T-cell (primary cell): Measurements from ENCODE around the gene DHX35. TPM values are rescaled to one million over a fixed set of nuclear protein-coding genes. Genes with fewer than 3 reads are reported as not detected.

Source experiments
- ATAC-seq, 4 experiments: fragments of 200-7000 bp in 3 of 4; fragments of 150-1000 bp in 1 of 4; cut with Tn5 transposase; replicated peaks in 1 of 4; 1 replicate in 3 of 4; 2 replicates in 1 of 4; pipeline ENCODE4 v1.10.0; 2021; ENCODE audit warnings: moderate library complexity in 3 of 4, mild to moderate bottlenecking in 2 of 4, moderate number of reproducible peaks in 1 of 4
- CTCF ChIA-PET, 2 donors: fragments of 300-600 bp; sonication (Branson Sonifier 250); formaldehyde crosslinking; loops; one replicate each; lab custom pipeline; 2022; ENCODE audit warnings: antibody characterized with exemption in 2 of 2; lab: Charles Lee
- POLR2A ChIA-PET, 2 donors: fragments of 300-600 bp; sonication (Branson Sonifier 250); formaldehyde crosslinking; loops; one replicate each; lab custom pipeline; 2022; ENCODE audit warnings: antibody characterized with exemption in 2 of 2; lab: Charles Lee
- DNase-seq, 35 experiments: peaks; one replicate each; pipeline versions ENCODE4 v3.0.0 to v3.0.0-alpha.2; 2013 to 2023
- H3K27ac ChIP-seq: one replicate; pipeline ENCODE4 v1.5.1; 2013; ENCODE audit warnings: low read length
- H3K27me3 ChIP-seq, 2 experiments: replicated peaks in 1 of 2; 1 replicate in 1 of 2; 2 replicates in 1 of 2; pipeline versions ENCODE4 v1.6.1 to v1.7.0; 2013; ENCODE audit warnings: low read length in 1 of 2, mixed read lengths in 1 of 2; ENCODE audit not compliant: control insufficient read depth in 2 of 2, insufficient read depth in 2 of 2; ENCODE audit errors: extremely low read depth in 1 of 2
- H3K36me3 ChIP-seq, 2 donors: 1 replicate in 1 of 2; 2 replicates in 1 of 2; pipeline versions ENCODE4 v1.6.1 to v1.7.0; 2013; ENCODE audit warnings: low read length in 1 of 2; ENCODE audit not compliant: control insufficient read depth in 2 of 2, insufficient read depth in 1 of 2; ENCODE audit errors: extremely low read depth in 1 of 2
- H3K4me1 ChIP-seq, 2 experiments: 1 replicate in 1 of 2; 2 replicates in 1 of 2; pipeline versions ENCODE4 v1.6.1 to v1.7.0; 2013; ENCODE audit warnings: low read length in 2 of 2, mixed read lengths in 1 of 2; ENCODE audit not compliant: insufficient read depth in 2 of 2, control insufficient read depth in 1 of 2; ENCODE audit errors: extremely low read depth in 1 of 2
- H3K4me3 ChIP-seq, 2 donors: 1 replicate in 1 of 2; 2 replicates in 1 of 2; pipeline versions ENCODE4 v1.5.1 to v1.7.0; 2013; ENCODE audit warnings: mild to moderate bottlenecking in 2 of 2, low read length in 1 of 2, moderate library complexity in 1 of 2; ENCODE audit not compliant: control insufficient read depth in 1 of 2; ENCODE audit errors: extremely low read depth in 1 of 2
- H3K9me3 ChIP-seq: 2 replicates; pipeline ENCODE4 v1.7.0; 2013
- H3K27ac Mint-ChIP-seq, 2 donors: one replicate each; pipeline ENCODE4 v1.8.0; 2020 to 2021; ENCODE audit warnings: mild to moderate bottlenecking in 2 of 2, mixed read lengths in 2 of 2
- H3K27me3 Mint-ChIP-seq, 2 donors: one replicate each; pipeline ENCODE4 v1.8.0; 2021 to 2022; ENCODE audit warnings: mixed read lengths in 2 of 2
- H3K36me3 Mint-ChIP-seq: one replicate; pipeline ENCODE4 v1.8.0; 2021; ENCODE audit warnings: mixed read lengths
- H3K4me1 Mint-ChIP-seq, 3 donors: one replicate each; pipeline ENCODE4 v1.8.0; 2020 to 2022; ENCODE audit warnings: mixed read lengths in 3 of 3, mild to moderate bottlenecking in 1 of 3
- H3K4me3 Mint-ChIP-seq, 3 donors: one replicate each; pipeline ENCODE4 v1.8.0; 2020 to 2022; ENCODE audit warnings: mild to moderate bottlenecking in 3 of 3, mixed read lengths in 3 of 3, moderate library complexity in 3 of 3
- H3K9me3 Mint-ChIP-seq, 3 donors: one replicate each; pipeline ENCODE4 v1.8.0; 2020 to 2022; ENCODE audit warnings: mixed read lengths in 3 of 3
- WGBS: methylation state at CpG from one replicate; pipeline ENCODE4 v1.1.5; 2013; ENCODE audit warnings: missing lambda C conversion rate; ENCODE audit not compliant: insufficient coverage; 5-methylcytosine and 5-hydroxymethylcytosine counted together
- total RNA-seq, 35 experiments: library from RNA in 6 of 35; stranded (reverse) in 6 of 35; fragments of 120-200 nt in 1 of 35; gene quantifications; one replicate each; pipeline versions ENCODE4 v1.2.1 to v1.2.4 and lab custom pipeline; 2013 to 2026

Gene DHX35
- total RNA-seq, 5 donors from 2014 or later (not counting 1 experiment from before 2014, with no cell fraction given): 8.6 to 11.5 (median 11.2) TPM

GRCh38 chr20:38965264-38965663 is 3.1 kb downstream of the DHX35 start:
- no peak overlapping the region for H3K27ac ChIP-seq
- H3K27me3 ChIP-seq: no peaks in the 10 kb centered on the region
- H3K4me3 ChIP-seq: no peak overlapping the region
- no peaks in the 10 kb centered on the region for H3K9me3 Mint-ChIP-seq
- peaks cover 27 to 36% (median 33%) of the 10 kb centered on the region in 3 donors for H3K4me1 Mint-ChIP-seq
- no peak for DNase-seq
- H3K9me3 ChIP-seq: no peaks in the 10 kb centered on the region
- peaks cover 11 to 25% of the 10 kb centered on the region in 2 donors for H3K36me3 ChIP-seq
- H3K27ac Mint-ChIP-seq: no peak overlapping the region
- no peak for ATAC-seq
- H3K4me1 ChIP-seq: peaks cover 12 to 15% of the 10 kb centered on the region in 2 experiments
- H3K27me3 Mint-ChIP-seq: no peaks in the 10 kb centered on the region
- H3K4me3 Mint-ChIP-seq: no peak overlapping the region
- CTCF ChIA-PET: no interaction called here
- H3K36me3 Mint-ChIP-seq: peaks cover 31% of the 10 kb centered on the region
- POLR2A ChIA-PET: interaction anchor here in 1 of 2 donors (0.5 kb wide), 1 partner anchor 157 kb away, joined by 3 read pairs; no protein-coding TSS in a partner anchor

GRCh38 chr20:38968090-38968489 is 5.9 kb downstream of the DHX35 start:
- CTCF ChIA-PET: no interaction called here
- H3K27ac Mint-ChIP-seq: no peak overlapping the region

GRCh38 chr20:38969708-38970107 is 7.6 kb downstream of the DHX35 start:
- Histone ChIP-seq H3K4me1 (no peaks in the 10 kb centered on the region), H3K27ac (no peak overlapping the region), H3K9me3 (no peaks in the 10 kb centered on the region), H3K36me3 (peaks cover 15 to 49% of the 10 kb centered on the region in 2 donors), H3K4me3 (no peak overlapping the region), H3K27me3 (no peaks in the 10 kb centered on the region)
- Mint-ChIP-seq H3K9me3 (no peaks in the 10 kb centered on the region), H3K4me3 (no peak overlapping the region), H3K27ac (no peak overlapping the region), H3K4me1 (peaks cover 10 to 14% (median 10%) of the 10 kb centered on the region in 3 donors), H3K27me3 (no peaks in the 10 kb centered on the region), H3K36me3 (peaks cover 60% of the 10 kb centered on the region)
- CTCF ChIA-PET: no interaction called here
- WGBS: 100% methylated on average over 3 of the region's 4 CpGs
- ATAC-seq (no peak), DNase-seq (no peak)
- POLR2A ChIA-PET: no interaction called here

More at GRCh38 chr20:38968090-38968489, 5.9 kb downstream of the DHX35 start:
- Histone ChIP-seq H3K27me3 (no peaks in the 10 kb centered on the region), H3K36me3 (peaks cover 15 to 36% of the 10 kb centered on the region in 2 donors), H3K4me1 (peaks cover 0 to 4% of the 10 kb centered on the region in 2 experiments), H3K27ac (no peak overlapping the region), H3K9me3 (no peaks in the 10 kb centered on the region), H3K4me3 (no peak overlapping the region)
- POLR2A ChIA-PET: interaction anchor here in 1 of 2 donors (0.7 to 0.8 kb wide), 2 partner anchors 29 to 418 kb away, joined by 3 read pairs; no protein-coding TSS in a partner anchor
- Mint-ChIP-seq H3K4me1 (peaks cover 16 to 25% (median 19%) of the 10 kb centered on the region in 3 donors), H3K9me3 (no peaks in the 10 kb centered on the region), H3K4me3 (no peak overlapping the region), H3K36me3 (peaks cover 50% of the 10 kb centered on the region), H3K27me3 (no peaks in the 10 kb centered on the region)
- 95% methylated on average over 5 of the region's 6 CpGs for WGBS
- DNase-seq (no peak), ATAC-seq (no peak)

GRCh38 chr20:38970302-38970701 is 8.2 kb downstream of the DHX35 start:
- CTCF ChIA-PET: no interaction called here

GRCh38 chr20:38973107-38973506 is 11.0 kb downstream of the DHX35 start:
- no peak overlapping the region for H3K27ac ChIP-seq
- Mint-ChIP-seq H3K9me3 (no peaks in the 10 kb centered on the region), H3K4me1 (peaks cover 0 to 9% (median 5%) of the 10 kb centered on the region in 3 donors), H3K4me3 (no peak overlapping the region), H3K27me3 (no peaks in the 10 kb centered on the region), H3K36me3 (peaks cover 42% of the 10 kb centered on the region), H3K27ac (no peak overlapping the region)
- H3K9me3 ChIP-seq: no peaks in the 10 kb centered on the region
- H3K4me3 ChIP-seq: no peak overlapping the region
- no peak for DNase-seq
- no peaks in the 10 kb centered on the region for H3K27me3 ChIP-seq
- CTCF ChIA-PET: interaction anchor here in 1 of 2 donors (0.6 kb wide), 1 partner anchor 9 kb away, joined by 3 read pairs; no protein-coding TSS in a partner anchor
- peaks cover 15 to 42% of the 10 kb centered on the region in 2 donors for H3K36me3 ChIP-seq
- POLR2A ChIA-PET: no interaction called here
- no peak for ATAC-seq
- H3K4me1 ChIP-seq: no peaks in the 10 kb centered on the region

More at GRCh38 chr20:38970302-38970701, 8.2 kb downstream of the DHX35 start:
- DNase-seq (no peak), ATAC-seq (no peak)
- no CpG with 5 or more reads among the region's 1 CpG for WGBS
- Histone ChIP-seq H3K36me3 (peaks cover 15 to 48% of the 10 kb centered on the region in 2 donors), H3K4me1 (no peaks in the 10 kb centered on the region), H3K4me3 (no peak overlapping the region), H3K27ac (no peak overlapping the region), H3K9me3 (no peaks in the 10 kb centered on the region), H3K27me3 (no peaks in the 10 kb centered on the region)
- H3K4me3 Mint-ChIP-seq: no peak overlapping the region
- no peaks in the 10 kb centered on the region for H3K9me3 Mint-ChIP-seq
- H3K4me1 Mint-ChIP-seq: peaks cover 10 to 12% (median 11%) of the 10 kb centered on the region in 3 donors
- peaks cover 54% of the 10 kb centered on the region for H3K36me3 Mint-ChIP-seq
- POLR2A ChIA-PET: no interaction called here
- H3K27ac Mint-ChIP-seq: no peak overlapping the region
- no peaks in the 10 kb centered on the region for H3K27me3 Mint-ChIP-seq

- H3K9me3 Mint-ChIP-seq: no peaks in the 10 kb centered on the region
- H3K27me3 Mint-ChIP-seq: no peaks in the 10 kb centered on the region
- Histone ChIP-seq H3K9me3 (no peaks in the 10 kb centered on the region), H3K36me3 (peaks cover 13 to 41% of the 10 kb centered on the region in 2 donors), H3K4me3 (no peak overlapping the region), H3K27me3 (no peaks in the 10 kb centered on the region), H3K27ac (no peak overlapping the region), H3K4me1 (no peaks in the 10 kb centered on the region)
- peaks cover 42% of the 10 kb centered on the region for H3K36me3 Mint-ChIP-seq
- peaks cover 0 to 9% (median 5%) of the 10 kb centered on the region in 3 donors for H3K4me1 Mint-ChIP-seq
- H3K4me3 Mint-ChIP-seq: no peak overlapping the region
- ChIA-PET POLR2A (no interaction called here), CTCF (interaction anchor here in 1 of 2 donors (0.6 kb wide), 1 partner anchor 10 kb away, joined by 3 read pairs; no protein-coding TSS in a partner anchor)
- no peak overlapping the region for H3K27ac Mint-ChIP-seq
- no peak for ATAC-seq
- DNase-seq: no peak
- WGBS: 67% methylated on average over 1 of the region's 5 CpGs
Measured at GRCh38 chr20:38973645-38974044, 11.5 kb downstream of the DHX35 start.
